Stimulated activated CD4-positive, alpha-beta T cell treated with anti-CD3 and anti-CD28 coated beads, Interleukin-4, amount 100 ng/mL, for 24 hours (primary cell): ENCODE measurements around the gene TSPAN2.
"Not testable (repeated sequence)": the region's sequence is repeated elsewhere in the genome, so short reads cannot be mapped to it uniquely, and the experiment has no call there.

Experiments used
- DNase-seq: peaks from one replicate; pipeline ENCODE4 v3.0.0-alpha.2; 2020

Gene TSPAN2

DNA sequence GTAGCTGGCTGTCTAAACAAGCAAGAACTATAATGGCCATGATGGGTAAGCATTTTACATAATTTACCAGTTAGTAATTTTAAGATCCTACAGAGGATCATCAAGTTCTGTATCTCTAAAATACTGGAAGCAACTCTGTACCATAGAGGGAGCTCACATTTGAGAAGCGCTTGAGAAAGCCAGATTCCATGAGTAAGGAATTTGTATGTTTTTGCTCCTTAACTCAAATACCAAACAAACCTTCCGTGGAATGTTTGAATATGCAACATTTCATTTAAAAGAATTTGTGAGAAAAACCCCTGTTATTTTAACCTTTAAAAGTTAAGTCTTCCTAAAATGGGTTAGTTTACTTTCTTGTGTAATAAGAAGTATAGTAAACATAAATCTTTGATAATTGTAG, 57.7 kb downstream of the TSPAN2 start:
- DNase-seq = no peak

DNA sequence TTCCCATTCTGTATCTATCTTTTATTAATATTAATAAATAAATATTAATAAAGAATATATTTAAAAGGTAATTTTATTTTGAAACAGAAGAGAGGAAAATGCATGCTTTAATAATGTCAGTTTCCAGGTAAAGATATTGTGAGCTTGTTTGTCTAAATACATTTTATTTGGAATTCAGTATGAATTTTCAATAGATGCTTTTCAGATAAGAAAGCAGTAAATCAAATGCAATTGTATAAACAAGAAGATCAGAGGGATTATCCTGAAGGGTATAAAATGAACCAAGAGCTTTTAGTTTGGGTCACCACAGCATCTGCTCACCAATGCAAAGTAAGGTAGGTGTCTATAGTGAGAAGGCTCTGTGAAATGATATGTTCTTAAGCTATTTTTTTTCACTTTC, 59.8 kb downstream of the TSPAN2 start, which contains the start of gene TSHB:
Gene TSHB (plus strand): TSS at position 301 of the 400 bp plus-strand sequence. CDS start 3,537 bp downstream, outside the sequence.
- DNase-seq = no peak

DNA sequence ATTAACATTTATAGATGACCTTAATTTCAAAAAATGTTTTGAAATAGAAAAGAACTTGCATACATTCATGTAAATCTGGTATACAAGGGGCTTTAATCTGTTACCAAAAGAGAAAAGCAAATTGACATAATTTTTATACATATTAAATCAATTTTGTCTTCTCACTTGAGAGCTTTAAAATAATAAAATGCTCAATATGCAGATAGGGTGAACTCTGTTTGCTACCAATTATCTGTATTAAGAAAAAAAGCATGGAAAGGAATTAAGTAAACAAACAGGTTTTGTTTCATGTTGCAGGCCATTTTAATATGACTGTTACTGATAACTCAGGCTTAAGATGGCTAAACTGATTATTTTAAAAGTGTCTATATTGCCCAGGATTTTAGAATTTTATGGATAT, 65.7 kb downstream of the TSPAN2 start:
- no peak for DNase-seq

DNA sequence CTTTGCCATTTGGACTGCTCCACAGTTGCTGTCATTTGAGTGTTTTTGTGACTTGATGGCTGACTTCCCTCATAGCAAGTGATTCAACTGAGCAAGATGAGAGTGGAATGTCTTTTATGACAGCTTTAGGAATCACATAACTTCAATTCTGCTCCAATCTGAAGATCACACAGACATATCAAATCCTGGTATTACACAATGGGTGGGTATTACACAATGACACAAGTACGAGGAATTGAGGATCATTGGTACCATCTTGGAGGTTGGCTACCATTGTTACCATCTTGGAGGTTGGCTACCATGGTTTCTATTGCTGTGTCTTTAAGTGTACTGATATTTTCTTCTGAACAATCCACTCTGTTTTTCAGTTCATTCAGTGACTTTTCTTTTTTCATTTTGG, 68.2 kb downstream of the TSPAN2 start:
- no peak for DNase-seq

DNA sequence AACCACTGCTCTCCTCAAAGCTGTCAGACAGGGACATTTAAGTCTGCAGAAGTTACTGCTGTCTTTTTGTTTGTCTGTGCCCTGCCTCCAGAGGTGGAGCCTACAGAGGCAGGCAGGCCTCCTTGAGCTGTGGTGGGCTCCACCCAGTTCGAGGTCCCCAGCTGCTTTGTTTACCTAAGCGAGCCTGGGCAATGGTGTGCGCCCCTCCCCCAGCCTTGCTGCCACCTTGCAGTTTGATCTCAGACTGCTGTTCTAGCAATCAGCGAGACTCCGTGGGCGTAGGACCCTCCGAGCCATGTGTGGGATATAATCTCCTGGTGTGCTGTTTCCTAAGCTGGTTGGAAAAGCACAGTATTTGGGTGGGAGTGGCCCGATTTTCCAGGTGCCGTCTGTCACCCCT, 69.8 kb downstream of the TSPAN2 start:
- DNase-seq = not testable (repeated sequence)

DNA sequence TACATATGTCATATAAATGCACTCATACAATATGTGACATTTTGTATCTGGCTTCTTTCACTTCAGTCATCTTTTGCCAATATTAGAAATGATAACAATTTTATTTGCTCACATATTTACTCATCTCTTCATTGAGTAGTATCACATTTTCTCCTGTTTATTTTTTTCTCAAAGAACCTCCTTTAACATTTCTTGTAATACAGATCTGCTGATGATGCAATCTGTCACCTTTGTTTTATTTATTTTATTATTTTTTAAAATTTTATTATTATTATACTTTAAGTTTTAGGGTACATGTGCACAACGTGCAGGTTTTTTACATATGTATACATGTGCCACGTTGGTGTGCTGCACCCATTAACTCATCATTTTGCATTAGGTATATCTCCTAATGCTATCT, 75.5 kb downstream of the TSPAN2 start:
- no peak for DNase-seq

DNA sequence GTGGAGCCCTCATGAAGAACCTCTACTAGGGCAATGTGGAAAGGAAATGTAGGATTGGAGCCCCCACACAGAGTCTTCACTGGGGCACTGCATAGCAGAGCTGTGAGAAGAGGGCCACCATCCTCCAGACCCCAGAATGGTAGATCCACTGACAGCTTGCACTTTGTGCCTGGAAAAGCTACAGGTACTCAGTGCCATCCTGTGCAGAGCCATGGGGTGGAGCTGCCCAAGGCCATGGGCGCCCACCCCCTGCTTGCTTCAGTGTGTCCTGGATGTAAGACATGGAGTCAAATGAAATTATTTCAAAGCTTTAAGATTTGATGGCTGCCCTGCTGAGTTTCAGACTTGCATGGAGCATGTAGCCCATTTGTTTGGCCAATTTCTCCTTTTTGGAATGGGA, 76.9 kb downstream of the TSPAN2 start:
- no peak for DNase-seq

DNA sequence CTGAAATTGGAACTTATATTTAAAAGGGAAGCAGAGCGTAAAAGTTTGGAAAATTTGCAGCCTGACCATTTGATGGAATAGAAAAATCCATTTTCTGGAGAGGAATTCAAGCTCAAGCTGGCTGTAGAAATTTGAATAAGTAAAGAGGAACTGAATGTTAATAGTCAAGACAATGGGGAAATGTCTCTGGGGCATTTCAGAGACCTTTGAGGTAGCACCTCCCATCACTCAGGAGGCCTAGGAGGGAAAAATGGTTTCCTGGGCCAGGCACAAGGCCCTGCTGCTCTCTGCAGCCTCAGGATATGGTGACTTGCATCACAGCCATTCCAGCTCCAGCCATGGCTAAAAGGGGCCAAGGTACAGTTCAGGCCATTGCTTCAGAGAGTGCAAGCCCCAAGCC, 77.3 kb downstream of the TSPAN2 start:
- DNase-seq = no peak

DNA sequence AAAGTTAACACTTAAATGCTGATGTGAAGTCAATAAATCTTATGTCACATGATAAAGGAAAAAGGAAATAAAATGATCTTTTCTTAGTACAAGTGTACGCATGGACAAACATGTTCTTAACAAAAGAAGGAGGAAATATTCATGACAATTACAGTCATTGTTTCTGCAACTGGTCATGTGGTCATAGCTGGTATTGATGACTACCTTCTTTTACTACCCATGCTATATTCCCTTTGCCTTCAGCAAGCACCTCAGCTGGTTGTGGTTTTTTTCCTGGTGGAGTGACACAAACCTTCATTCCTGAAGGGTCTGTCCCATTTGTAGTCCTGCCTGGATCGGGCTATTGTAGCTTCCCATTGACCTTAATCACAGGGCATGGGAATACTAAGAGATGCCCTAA, 83.1 kb downstream of the TSPAN2 start:
- DNase-seq = no peak
